HepG2 (cell line): ENCODE measurements around the gene PTGR3.

Source experiments
- HNRNPLL ChIP-seq: fragments of 200-400 bp; formaldehyde crosslinking; IDR thresholded peaks from 2 replicates; pipeline ENCODE4 v1.6.1; 2017; ENCODE audit warnings: mild to moderate bottlenecking, low read depth, low read length; ENCODE audit not compliant: poor library complexity, severe bottlenecking
- NFKBIZ ChIP-seq: IDR thresholded peaks from 2 replicates; pipeline ENCODE4 v1.6.1; 2018; ENCODE audit warnings: missing genetic modification reagents, missing compliant biosample characterization
- ZNF607 ChIP-seq: sonication (generic); formaldehyde crosslinking; IDR thresholded peaks from 2 replicates; pipeline ENCODE4 v1.5.1; 2020; ENCODE audit warnings: missing genetic modification reagents, mild to moderate bottlenecking, borderline replicate concordance
- TF ChIP-seq, protein P1 (sequence below): fragments of 450-650 bp; IDR thresholded peaks from 2 replicates; pipeline ENCODE4 v1.6.1; 2016

DNA sequence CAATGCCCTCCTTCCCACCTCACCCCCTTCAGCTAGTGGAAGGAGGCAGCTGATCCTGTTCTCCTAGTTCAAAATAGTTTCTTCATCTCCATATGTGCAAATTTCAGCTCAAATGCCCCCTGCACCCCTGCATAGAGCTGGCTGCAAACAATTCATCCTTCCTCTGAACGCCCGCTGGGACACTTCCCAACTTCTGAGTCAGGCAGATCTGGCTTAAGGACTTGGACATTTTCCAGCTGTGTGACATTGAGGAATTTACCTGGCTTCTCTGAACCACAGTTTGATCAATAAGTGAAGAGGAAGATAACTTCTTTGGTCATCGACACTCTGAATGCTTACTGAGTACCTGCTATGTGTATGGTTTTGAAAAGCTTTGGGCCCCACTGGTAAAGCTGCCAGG lies 23.5 kb downstream of the PTGR3 start:
- TF ChIP-seq, protein P1, sequence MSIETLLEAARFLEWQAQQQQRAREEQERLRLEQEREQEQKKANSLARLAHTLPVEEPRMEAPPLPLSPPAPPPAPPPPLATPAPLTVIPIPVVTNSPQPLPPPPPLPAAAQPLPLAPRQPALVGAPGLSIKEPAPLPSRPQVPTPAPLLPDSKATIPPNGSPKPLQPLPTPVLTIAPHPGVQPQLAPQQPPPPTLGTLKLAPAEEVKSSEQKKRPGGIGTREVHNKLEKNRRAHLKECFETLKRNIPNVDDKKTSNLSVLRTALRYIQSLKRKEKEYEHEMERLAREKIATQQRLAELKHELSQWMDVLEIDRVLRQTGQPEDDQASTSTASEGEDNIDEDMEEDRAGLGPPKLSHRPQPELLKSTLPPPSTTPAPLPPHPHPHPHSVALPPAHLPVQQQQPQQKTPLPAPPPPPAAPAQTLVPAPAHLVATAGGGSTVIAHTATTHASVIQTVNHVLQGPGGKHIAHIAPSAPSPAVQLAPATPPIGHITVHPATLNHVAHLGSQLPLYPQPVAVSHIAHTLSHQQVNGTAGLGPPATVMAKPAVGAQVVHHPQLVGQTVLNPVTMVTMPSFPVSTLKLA, result no peak
- TF ChIP-seq HNRNPLL, result no peak
- TF ChIP-seq ZNF607 (CRISPR knock-in tag), result no peak
- no peak for TF ChIP-seq NFKBIZ (CRISPR knock-in tag)
